PC-3 (cell line): ENCODE results near the gene EPHA2. TPM values are rescaled to one million over a fixed set of nuclear protein-coding genes. Genes with fewer than 3 reads are reported as not detected.

Source experiments
- ATAC-seq: fragments of 200-7000 bp; cut with Tn5 transposase; 2 replicates; pipeline ENCODE4 v1.9.1; 2020; ENCODE audit warnings: mild to moderate bottlenecking, moderate library complexity
- BruUV-seq: library from RNA; stranded (reverse); fragments of 400-500 nt; replicated peaks from 2 replicates; lab custom pipeline; 2021; lab: Mats Ljungman, UMichigan
- CTCF ChIA-PET: fragments of 300-600 bp; sonication (Branson Sonifier 250); formaldehyde crosslinking; loops from one replicate; lab custom pipeline; 2022; ENCODE audit warnings: antibody characterized with exemption; lab: Charles Lee
- POLR2A ChIA-PET: fragments of 300-600 bp; sonication (Branson Sonifier 250); formaldehyde crosslinking; loops from one replicate; lab custom pipeline; 2022; ENCODE audit warnings: antibody characterized with exemption; ENCODE audit not compliant: unreplicated experiment; lab: Charles Lee
- DNase-seq: peaks from one replicate; pipeline ENCODE4 v3.0.0-alpha.2; 2015
- H2AFZ ChIP-seq: fragments of 300-600 bp; sonication (generic); 2 replicates; pipeline ENCODE4 v1.6.0; 2016; ENCODE audit warnings: antibody characterized with exemption, low read length
- H3F3A ChIP-seq: fragments of 300-600 bp; sonication (generic); one replicate; pipeline ENCODE4 v1.6.0; 2017; ENCODE audit warnings: antibody characterized with exemption, low read length, control low read depth, mild to moderate bottlenecking; ENCODE audit not compliant: unreplicated experiment
- H3K27ac ChIP-seq: fragments of 300-600 bp; sonication (generic); 2 replicates; pipeline ENCODE4 v1.5.1; 2016; ENCODE audit warnings: mild to moderate bottlenecking, low read length
- H3K27me3 ChIP-seq: fragments of 300-600 bp; sonication (generic); 2 replicates; pipeline ENCODE4 v1.6.1; 2016; ENCODE audit warnings: low read length, mixed read lengths
- H3K36me3 ChIP-seq: fragments of 300-600 bp; sonication (generic); 2 replicates; pipeline ENCODE4 v1.6.1; 2016; ENCODE audit warnings: low read depth, mixed run types, low read length, mixed read lengths
- H3K4me1 ChIP-seq: fragments of 300-600 bp; sonication (generic); 2 replicates; pipeline ENCODE4 v1.5.1; 2016; ENCODE audit warnings: low read length; ENCODE audit not compliant: insufficient read depth
- H3K4me2 ChIP-seq: fragments of 300-600 bp; sonication (generic); 2 replicates; pipeline ENCODE4 v1.6.0; 2016; ENCODE audit warnings: low read length
- H3K4me3 ChIP-seq: fragments of 300-600 bp; sonication (generic); 2 replicates; pipeline ENCODE4 v1.5.1; 2016; ENCODE audit warnings: mild to moderate bottlenecking, low read length, mixed read lengths
- H3K79me2 ChIP-seq: fragments of 300-600 bp; sonication (generic); 2 replicates; pipeline ENCODE4 v1.6.1; 2017; ENCODE audit warnings: low read length, mixed read lengths
- H3K9ac ChIP-seq: fragments of 300-600 bp; sonication (generic); 2 replicates; pipeline ENCODE4 v1.6.0; 2016; ENCODE audit warnings: mild to moderate bottlenecking, low read length
- H3K9me2 ChIP-seq: fragments of 300-600 bp; sonication (generic); replicated peaks from 2 replicates; pipeline ENCODE4 v1.6.1; 2016; ENCODE audit warnings: mixed run types, low read length, mixed read lengths
- H3K9me3 ChIP-seq: fragments of 300-600 bp; sonication (generic); 2 replicates; pipeline ENCODE4 v1.6.1; 2016; ENCODE audit warnings: low read length, mixed read lengths
- H4K20me1 ChIP-seq: fragments of 300-600 bp; sonication (generic); 2 replicates; pipeline ENCODE4 v1.6.1; 2016; ENCODE audit warnings: low read length, mixed read lengths
- EZH2 ChIP-seq: fragments of 300-600 bp; sonication (generic); IDR thresholded peaks from one replicate; pipeline ENCODE4 v1.6.1; 2017; ENCODE audit warnings: antibody characterized with exemption, mild to moderate bottlenecking, low read length; ENCODE audit not compliant: unreplicated experiment
- EZH2phosphoT487 ChIP-seq: fragments of 300-600 bp; sonication (generic); IDR thresholded peaks from 2 replicates; pipeline ENCODE4 v1.6.1; 2018; ENCODE audit warnings: mild to moderate bottlenecking, antibody characterized with exemption, low read length, borderline replicate concordance
- intact Hi-C: fragments of 100-400 bp; cut with micrococcal nuclease; formaldehyde crosslinking; loops from 2 replicates; pipeline ENCODE4 v1.9.0; 2023
- total RNA-seq: library from RNA; depleted of rRNA; stranded (reverse); fragments of >200 nt; gene quantifications from 2 replicates; pipeline ENCODE4 v1.2.3, GENCODE V29; 2014
- TF ChIP-seq, protein P1 (sequence below): fragments of 300-600 bp; sonication (generic); conservative IDR thresholded peaks from 2 replicates; pipeline ENCODE4 v1.5.1; 2017; ENCODE audit warnings: antibody characterized with exemption, low read depth, mild to moderate bottlenecking, low read length

The EPHA2 gene
- total RNA-seq, 1 experiment from 2014 or later, result 459 TPM

DNA sequence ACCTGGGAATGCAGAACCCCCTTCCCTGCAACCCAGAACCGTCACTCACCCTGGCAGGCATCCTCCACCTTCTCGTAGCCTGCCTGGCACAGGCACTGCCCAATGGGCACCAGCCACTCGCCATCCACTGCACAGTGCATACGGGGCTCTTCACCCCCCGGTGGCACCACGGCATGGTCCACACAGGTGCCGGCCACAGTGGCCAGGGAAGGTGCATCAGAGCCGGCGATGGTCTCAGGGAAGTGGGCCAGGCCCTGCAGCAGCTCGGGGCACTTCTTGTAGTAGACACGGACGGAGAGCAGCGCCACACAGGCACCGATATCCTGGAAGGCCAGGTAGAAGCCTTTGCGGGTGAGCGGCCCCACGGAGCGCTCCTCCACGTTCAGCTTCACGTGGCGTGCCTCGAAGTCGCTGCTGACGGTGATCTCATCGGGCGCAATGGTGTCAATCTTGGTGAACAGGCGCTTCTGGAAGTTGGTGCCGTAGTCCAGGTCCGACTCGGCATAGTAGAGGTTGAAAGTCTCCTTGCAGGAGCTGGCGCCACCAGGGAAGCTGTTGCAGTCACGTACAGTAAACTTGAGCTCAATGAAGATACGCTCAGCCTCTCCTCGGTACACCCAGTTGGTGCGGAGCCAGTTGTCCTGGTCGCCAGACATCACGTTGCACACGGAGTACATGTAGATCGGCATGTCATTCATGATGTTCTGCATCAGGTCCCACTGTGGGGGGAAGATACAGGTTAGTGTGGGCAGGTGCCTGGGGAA, 7.4 kb downstream of the EPHA2 start:
- peaks cover 100% of the 10 kb centered on the region for H3K79me2 ChIP-seq
- H3K4me2 ChIP-seq, result peak overlapping the region; percentile 96
- H3K9ac ChIP-seq, result no peak overlapping the region
- ChIA-PET CTCF (no interaction called here), POLR2A (interaction anchor here (0.5 to 0.7 kb wide), 2 partner anchors 28 to 268 kb away, joined by 4 to 6 read pairs; no protein-coding TSS in a partner anchor)
- H3K4me3 ChIP-seq, result peak overlapping the region; percentile 83
- ATAC-seq, result no peak
- DNase-seq, result no peak
- H3K4me1 ChIP-seq, result peaks cover 85% of the 10 kb centered on the region
- no peaks in the 10 kb centered on the region for H3K27me3 ChIP-seq
- intact Hi-C loops, result loop anchor here (5.0 kb wide), 1 partner anchor 39 kb away; no protein-coding TSS in a partner anchor
- no peak for TF ChIP-seq EZH2
- TF ChIP-seq, protein P1, sequence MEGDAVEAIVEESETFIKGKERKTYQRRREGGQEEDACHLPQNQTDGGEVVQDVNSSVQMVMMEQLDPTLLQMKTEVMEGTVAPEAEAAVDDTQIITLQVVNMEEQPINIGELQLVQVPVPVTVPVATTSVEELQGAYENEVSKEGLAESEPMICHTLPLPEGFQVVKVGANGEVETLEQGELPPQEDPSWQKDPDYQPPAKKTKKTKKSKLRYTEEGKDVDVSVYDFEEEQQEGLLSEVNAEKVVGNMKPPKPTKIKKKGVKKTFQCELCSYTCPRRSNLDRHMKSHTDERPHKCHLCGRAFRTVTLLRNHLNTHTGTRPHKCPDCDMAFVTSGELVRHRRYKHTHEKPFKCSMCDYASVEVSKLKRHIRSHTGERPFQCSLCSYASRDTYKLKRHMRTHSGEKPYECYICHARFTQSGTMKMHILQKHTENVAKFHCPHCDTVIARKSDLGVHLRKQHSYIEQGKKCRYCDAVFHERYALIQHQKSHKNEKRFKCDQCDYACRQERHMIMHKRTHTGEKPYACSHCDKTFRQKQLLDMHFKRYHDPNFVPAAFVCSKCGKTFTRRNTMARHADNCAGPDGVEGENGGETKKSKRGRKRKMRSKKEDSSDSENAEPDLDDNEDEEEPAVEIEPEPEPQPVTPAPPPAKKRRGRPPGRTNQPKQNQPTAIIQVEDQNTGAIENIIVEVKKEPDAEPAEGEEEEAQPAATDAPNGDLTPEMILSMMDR, result no peak
- peaks cover 74% of the 10 kb centered on the region for H3K36me3 ChIP-seq
- BruUV-seq, result no TSS peak
- peaks cover 52% of the 10 kb centered on the region for H4K20me1 ChIP-seq
- H3K9me3 ChIP-seq, result no peaks in the 10 kb centered on the region
- H3K9me2 ChIP-seq, result no peaks in the 10 kb centered on the region
- no peak overlapping the region for H2AFZ ChIP-seq
- peaks cover 30% of the 10 kb centered on the region for H3F3A ChIP-seq
- no peak overlapping the region; the same call in 1 of the 2 replicates for H3K27ac ChIP-seq

DNA sequence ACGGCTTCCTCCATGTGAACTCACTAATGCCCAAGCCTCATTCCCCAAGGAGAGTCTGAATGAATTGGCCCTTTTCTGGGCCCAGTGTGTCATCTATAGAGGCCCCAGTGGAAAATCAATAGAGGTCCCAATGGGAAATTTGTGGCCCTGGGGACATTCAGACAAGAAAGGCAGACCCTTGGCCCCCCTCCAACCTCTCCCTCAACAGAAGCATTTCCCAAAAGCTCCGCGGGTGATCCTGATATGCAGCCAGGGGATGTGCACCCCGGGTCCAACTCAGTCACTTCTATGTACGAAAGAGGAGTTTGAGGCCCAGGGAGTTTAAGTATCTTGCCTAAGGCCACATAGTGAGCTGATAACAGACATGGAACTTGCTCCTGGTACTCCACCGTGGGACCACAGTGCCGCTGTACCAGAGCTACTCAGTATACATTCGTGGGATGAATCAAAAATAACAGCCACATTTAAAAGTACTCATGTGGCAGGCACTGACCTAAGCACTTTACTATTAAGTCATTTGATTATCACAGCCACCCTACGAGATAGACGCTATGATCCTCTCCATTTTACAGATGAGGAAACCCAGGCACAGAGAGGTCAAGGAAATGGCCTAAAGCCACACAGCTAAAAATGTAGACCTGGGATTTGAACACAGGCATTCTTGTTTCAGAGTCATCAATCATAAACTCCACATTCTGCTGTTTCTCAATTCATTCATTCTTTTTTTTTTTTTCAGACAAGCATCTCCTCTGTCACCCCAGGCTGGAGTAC, 8.5 kb downstream of the EPHA2 start:
- ChIA-PET CTCF (no interaction called here), POLR2A (interaction anchor here (0.8 kb wide), 1 partner anchor 26 kb away, joined by 4 read pairs; no protein-coding TSS in a partner anchor)
- no peak overlapping the region for H2AFZ ChIP-seq
- ATAC-seq (no peak), DNase-seq (no peak)
- peaks cover 41% of the 10 kb centered on the region for H4K20me1 ChIP-seq
- H3K27ac ChIP-seq, result peak overlapping the region; percentile 97
- peak overlapping the region; percentile 77 for H3K9ac ChIP-seq
- peak overlapping the region; percentile 96 for H3K4me2 ChIP-seq
- no peaks in the 10 kb centered on the region for H3K9me3 ChIP-seq
- TF ChIP-seq EZH2phosphoT487 (no peak), EZH2 (no peak)
- TF ChIP-seq, protein P1, result no peak
- no peaks in the 10 kb centered on the region for H3K9me2 ChIP-seq
- H3F3A ChIP-seq, result peaks cover 31% of the 10 kb centered on the region
- H3K27me3 ChIP-seq, result no peaks in the 10 kb centered on the region
- peaks cover 96% of the 10 kb centered on the region for H3K4me1 ChIP-seq
- H3K4me3 ChIP-seq, result peak overlapping the region; percentile 83
- BruUV-seq, result no TSS peak
- peaks cover 100% of the 10 kb centered on the region for H3K79me2 ChIP-seq
- peaks cover 73% of the 10 kb centered on the region for H3K36me3 ChIP-seq
- intact Hi-C loops, result loop anchor here (2.0 to 5.0 kb wide), 2 partner anchors 40 to 69 kb away; no protein-coding TSS in a partner anchor
